HepG2 (cell line): ENCODE measurements around the gene KDM2B. TPM values are rescaled to one million over a fixed set of nuclear protein-coding genes. Genes with fewer than 3 reads are reported as not detected.

Experiments used
- ADNP ChIP-seq: sonication (generic); formaldehyde crosslinking; IDR thresholded peaks from 2 replicates; pipeline ENCODE4 v1.4.0; 2020; ENCODE audit warnings: missing genetic modification reagents
- BCL6 ChIP-seq: IDR thresholded peaks from 2 replicates; pipeline ENCODE4 v1.6.1; 2016; ENCODE audit warnings: missing genetic modification reagents, missing compliant biosample characterization
- CCAR2 ChIP-seq: fragments of 200-400 bp; formaldehyde crosslinking; optimal IDR thresholded peaks from 2 replicates; pipeline ENCODE3; 2018; ENCODE audit warnings: low read depth, mild to moderate bottlenecking, low read length, moderate library complexity
- CREM ChIP-seq, 2 experiments: sonication (generic) in 1 of 2; formaldehyde crosslinking in 1 of 2; IDR thresholded peaks; 2 replicates each; pipeline versions ENCODE4 v1.4.0 to v1.6.1; 2016 to 2020; ENCODE audit warnings: antibody characterized with exemption in 1 of 2, mild to moderate bottlenecking in 1 of 2, missing genetic modification reagents in 1 of 2
- KDM3A ChIP-seq: IDR thresholded peaks from 2 replicates; pipeline ENCODE4 v1.6.1; 2018; ENCODE audit warnings: low read depth, missing compliant biosample characterization
- LCORL ChIP-seq, 2 experiments: fragments of 450-650 bp in 1 of 2; sonication (generic) in 1 of 2; formaldehyde crosslinking in 1 of 2; IDR thresholded peaks; 2 replicates each; pipeline versions ENCODE4 v1.5.0 to v1.6.1; 2017 to 2020; ENCODE audit warnings: antibody characterized with exemption in 1 of 2, missing genetic modification reagents in 1 of 2
- MEIS2 ChIP-seq: sonication (generic); formaldehyde crosslinking; IDR thresholded peaks from 2 replicates; pipeline ENCODE4 v1.9.0; 2021; ENCODE audit warnings: mild to moderate bottlenecking, missing genetic modification reagents
- MTA1 ChIP-seq: sonication (generic); formaldehyde crosslinking; IDR thresholded peaks from 2 replicates; pipeline ENCODE4 v1.4.0; 2020; ENCODE audit warnings: missing genetic modification reagents, mild to moderate bottlenecking, borderline replicate concordance
- NCOA5 ChIP-seq: sonication (generic); formaldehyde crosslinking; IDR thresholded peaks from 2 replicates; pipeline ENCODE4 v1.4.0; 2020; ENCODE audit warnings: missing genetic modification reagents
- NFKB2 ChIP-seq: sonication (generic); formaldehyde crosslinking; IDR thresholded peaks from 2 replicates; pipeline ENCODE4 v1.4.0; 2020; ENCODE audit warnings: missing genetic modification reagents, borderline replicate concordance
- NONO ChIP-seq, 2 experiments: fragments of 450-650 bp in 1 of 2; sonication (generic) in 1 of 2; formaldehyde crosslinking in 1 of 2; IDR thresholded peaks in 1 of 2; conservative IDR thresholded peaks in 1 of 2; 2 replicates each; pipeline versions ENCODE4 v1.6.1 to v1.8.0; 2017 to 2022; ENCODE audit warnings: mild to moderate bottlenecking in 1 of 2, missing genetic modification reagents in 1 of 2, moderate library complexity in 1 of 2
- NR0B2 ChIP-seq: sonication (generic); formaldehyde crosslinking; IDR thresholded peaks from 2 replicates; pipeline ENCODE4 v1.4.0; 2020; ENCODE audit warnings: mild to moderate bottlenecking, missing genetic modification reagents
- SALL1 ChIP-seq: sonication (generic); formaldehyde crosslinking; IDR thresholded peaks from 2 replicates; pipeline ENCODE4 v1.8.0; 2022; ENCODE audit warnings: mild to moderate bottlenecking, missing genetic modification reagents
- TARDBP ChIP-seq: sonication (generic); formaldehyde crosslinking; IDR thresholded peaks from 2 replicates; pipeline ENCODE4 v1.8.0; 2022; ENCODE audit warnings: mild to moderate bottlenecking, missing genetic modification reagents
- TOE1 ChIP-seq: sonication (generic); formaldehyde crosslinking; IDR thresholded peaks from 2 replicates; pipeline ENCODE4 v1.4.0; 2020; ENCODE audit warnings: mild to moderate bottlenecking, missing genetic modification reagents
- ZBTB10 ChIP-seq: sonication (generic); formaldehyde crosslinking; IDR thresholded peaks from 2 replicates; pipeline ENCODE4 v1.4.0; 2020; ENCODE audit warnings: missing genetic modification reagents, borderline replicate concordance
- ZFP37 ChIP-seq: sonication (generic); formaldehyde crosslinking; IDR thresholded peaks from 2 replicates; pipeline ENCODE4 v1.4.0; 2020; ENCODE audit warnings: missing genetic modification reagents, borderline replicate concordance
- ZFP91 ChIP-seq: sonication (generic); formaldehyde crosslinking; IDR thresholded peaks from 2 replicates; pipeline ENCODE4 v1.9.0; 2022; ENCODE audit warnings: missing genetic modification reagents, mild to moderate bottlenecking, borderline replicate concordance
- ZMAT5 ChIP-seq: sonication (generic); formaldehyde crosslinking; IDR thresholded peaks from 2 replicates; pipeline ENCODE4 v1.5.0; 2020; ENCODE audit warnings: mild to moderate bottlenecking, low read depth, missing genetic modification reagents, borderline replicate concordance
- ZMYM2 ChIP-seq: sonication (generic); formaldehyde crosslinking; IDR thresholded peaks from 2 replicates; pipeline ENCODE4 v1.8.0; 2022; ENCODE audit warnings: mild to moderate bottlenecking, missing genetic modification reagents
- ZNF17 ChIP-seq: sonication (generic); formaldehyde crosslinking; IDR thresholded peaks from 2 replicates; pipeline ENCODE4 v1.5.0; 2020; ENCODE audit warnings: mild to moderate bottlenecking, missing genetic modification reagents
- ZNF329 ChIP-seq: sonication (generic); formaldehyde crosslinking; IDR thresholded peaks from 2 replicates; pipeline ENCODE4 v1.9.0; 2021; ENCODE audit warnings: low read depth, mild to moderate bottlenecking, missing genetic modification reagents
- ZNF331 ChIP-seq: sonication (generic); formaldehyde crosslinking; IDR thresholded peaks from 2 replicates; pipeline ENCODE4 v1.4.0; 2020; ENCODE audit warnings: missing genetic modification reagents
- ZNF644 ChIP-seq: IDR thresholded peaks from 2 replicates; pipeline ENCODE4 v1.6.1; 2016; ENCODE audit warnings: low read depth
- polyA plus RNA-seq, 8 experiments: library from polyadenylated mRNA; depleted of rRNA in 3 of 8; stranded (reverse) in 7 of 8; unstranded in 1 of 8; fragments of >200 nt; fragmentation: Illumina TruSeq in 4 of 8; extraction: Trizol in 4 of 8; gene quantifications; 2 replicates each; pipeline versions ENCODE4 v1.2.1 to v1.2.3, GENCODE V29; 2011 to 2016; ENCODE audit warnings: low read depth in 4 of 8, missing spikeins in 1 of 8, mixed read lengths in 1 of 8; ENCODE audit not compliant: insufficient read depth in 1 of 8
- total RNA-seq, 5 experiments: library from RNA; depleted of rRNA; stranded (reverse); fragments of >200 nt; fragmentation: Illumina TruSeq; extraction: Trizol; gene quantifications; 2 replicates each; pipeline ENCODE4 v1.2.3, GENCODE V29; 2016; ENCODE audit warnings: low read depth in 1 of 5

KDM2B gene
- total and polyA plus RNA-seq, 2 of the 13 experiments (the other 11 are each of a cell fraction or from before 2014, with no cell fraction given): 17.5 to 26.1 TPM

GRCh38 chr12:121490401-121491281 lies 90.2 kb downstream of the KDM2B start (continued):
- TF ChIP-seq ZBTB10 (CRISPR knock-in tag): 0 out of 2 replicates have a peak, but pooled peaks have one; percentile 46
- TF ChIP-seq NR0B2 (CRISPR knock-in tag): 0 out of 2 replicates have a peak, but pooled peaks have one; percentile 17
- TF ChIP-seq ZNF644 (CRISPR knock-in tag): peak; percentile 76
- TF ChIP-seq MEIS2 (CRISPR knock-in tag): peak; percentile 60
- TF ChIP-seq ZNF329 (CRISPR knock-in tag): no peak
- peak; percentile 43; the same call in 1 of the 2 replicates for TF ChIP-seq KDM3A (CRISPR knock-in tag)
- TF ChIP-seq ZMAT5: no peak
- no peak; the same call in 1 of the 2 replicates for TF ChIP-seq ZMYM2 (CRISPR knock-in tag)
- no peak for TF ChIP-seq NCOA5 (CRISPR knock-in tag)
- TF ChIP-seq ADNP (CRISPR knock-in tag): no peak
- peak; percentile 42 for TF ChIP-seq SALL1 (CRISPR knock-in tag)
- peak; percentile 63 for TF ChIP-seq ZFP91 (CRISPR knock-in tag)
- TF ChIP-seq TOE1: no peak
- no peak for TF ChIP-seq LCORL (IDR thresholded peaks at IDR 0.05)
- peak; percentile 67 for TF ChIP-seq LCORL (CRISPR knock-in tag; IDR thresholded peaks at IDR 0.05)
- TF ChIP-seq NFKB2 (CRISPR knock-in tag): no peak
- no peak for TF ChIP-seq ZNF17 (CRISPR knock-in tag)
- peak; percentile 52 for TF ChIP-seq TARDBP (CRISPR knock-in tag)
- TF ChIP-seq NONO (IDR thresholded peaks at IDR 0.05): no peak
- TF ChIP-seq NONO (CRISPR knock-in tag; conservative IDR thresholded peaks at IDR 0.05): peak; percentile 60; the same call in 1 of the 2 replicates
- TF ChIP-seq MTA1 (CRISPR knock-in tag): 0 out of 2 replicates have a peak, but pooled peaks have one; percentile 34
- TF ChIP-seq ZFP37 (CRISPR knock-in tag): 0 out of 2 replicates have a peak, but pooled peaks have one; percentile 20
- TF ChIP-seq ZNF331 (CRISPR knock-in tag): peak; percentile 63
- TF ChIP-seq BCL6: peak; percentile 58; the same call in 1 of the 2 replicates
- TF ChIP-seq CCAR2: no peak
- peak; percentile 92 for TF ChIP-seq CREM (IDR thresholded peaks at IDR 0.05)
- TF ChIP-seq CREM (CRISPR knock-in tag; IDR thresholded peaks at IDR 0.05): no peak
